ENCODE results near the gene LDLRAD4. TPM values are rescaled to one million over a fixed set of nuclear protein-coding genes. Genes with fewer than 3 reads are reported as not detected.

Gene LDLRAD4
- total RNA-seq, 1 experiment from 2014 or later = 1.7 TPM

GRCh38 chr18:13491138-13491537 lies 272.6 kb downstream of the LDLRAD4 start:
- BruUV-seq (replicated peaks) = no TSS peak
- POLR2A ChIA-PET (ENCODE audit: unreplicated experiment) = interaction anchor here (0.5 kb wide), 1 partner anchor 573 kb away, joined by 3 read pairs; no protein-coding TSS in a partner anchor
- intact Hi-C loops (cut with micrococcal nuclease; ENCODE audit: unreplicated experiment) = no loop called here

GRCh38 chr18:13492314-13492713 lies 273.8 kb downstream of the LDLRAD4 start:
- Histone ChIP-seq H3K9me3 (ENCODE audit: insufficient read depth, low read depth) (no peaks in the 10 kb centered on the region), H3K27me3 (ENCODE audit: insufficient read depth, low read depth) (peaks cover 91% of the 10 kb centered on the region), H2AFZ (no peak overlapping the region), H3F3A (ENCODE audit: insufficient read depth, low read depth) (no peaks in the 10 kb centered on the region), H3K4me1 (replicated peaks; ENCODE audit: insufficient read depth) (no peaks in the 10 kb centered on the region), H3K27ac (no peak overlapping the region), H3K4me2 (no peak overlapping the region), H3K36me3 (ENCODE audit: low read depth) (no peaks in the 10 kb centered on the region), H4K20me1 (ENCODE audit: insufficient read depth) (no peaks in the 10 kb centered on the region), H3K4me3 (no peak overlapping the region), H3K79me2 (ENCODE audit: low read depth) (no peaks in the 10 kb centered on the region), H3K9me2 (ENCODE audit: insufficient read depth) (no peaks in the 10 kb centered on the region)
- no peak for DNase-seq
- BruUV-seq (replicated peaks) = no TSS peak
- TF ChIP-seq CTCF (conservative IDR thresholded peaks at IDR 0.05) (no peak), EZH2 (IDR thresholded peaks at IDR 0.05; ENCODE audit: low read depth) (no peak)
- CTCF ChIA-PET = no interaction called here
- POLR2A ChIA-PET (ENCODE audit: unreplicated experiment) = no interaction called here
- intact Hi-C loops (cut with micrococcal nuclease; ENCODE audit: unreplicated experiment) = no loop called here

More at GRCh38 chr18:13491138-13491537, 272.6 kb downstream of the LDLRAD4 start:
- Histone ChIP-seq H3K36me3 (ENCODE audit: low read depth) (no peaks in the 10 kb centered on the region), H3K4me2 (no peak overlapping the region), H3F3A (ENCODE audit: insufficient read depth, low read depth) (no peaks in the 10 kb centered on the region), H3K4me1 (replicated peaks; ENCODE audit: insufficient read depth) (no peaks in the 10 kb centered on the region), H3K9me3 (ENCODE audit: insufficient read depth, low read depth) (no peaks in the 10 kb centered on the region), H3K9me2 (ENCODE audit: insufficient read depth) (no peaks in the 10 kb centered on the region), H3K4me3 (no peak overlapping the region), H4K20me1 (ENCODE audit: insufficient read depth) (no peaks in the 10 kb centered on the region), H3K27me3 (ENCODE audit: insufficient read depth, low read depth) (peaks cover 96% of the 10 kb centered on the region), H3K79me2 (ENCODE audit: low read depth) (no peaks in the 10 kb centered on the region), H2AFZ (no peak overlapping the region), H3K27ac (no peak overlapping the region)
- CTCF ChIA-PET = no interaction called here
- no peak for DNase-seq
- TF ChIP-seq CTCF (conservative IDR thresholded peaks at IDR 0.05) (no peak), EZH2 (IDR thresholded peaks at IDR 0.05; ENCODE audit: low read depth) (no peak)

GRCh38 chr18:13493079-13493478 lies 274.5 kb downstream of the LDLRAD4 start:
- Histone ChIP-seq H3K27ac (no peak overlapping the region), H3K9me3 (ENCODE audit: insufficient read depth, low read depth) (no peaks in the 10 kb centered on the region), H3K79me2 (ENCODE audit: low read depth) (no peaks in the 10 kb centered on the region), H3K27me3 (ENCODE audit: insufficient read depth, low read depth) (peaks cover 83% of the 10 kb centered on the region), H3K4me3 (no peak overlapping the region), H3F3A (ENCODE audit: insufficient read depth, low read depth) (no peaks in the 10 kb centered on the region), H3K9me2 (ENCODE audit: insufficient read depth) (no peaks in the 10 kb centered on the region), H3K4me1 (replicated peaks; ENCODE audit: insufficient read depth) (no peaks in the 10 kb centered on the region), H3K4me2 (no peak overlapping the region), H2AFZ (no peak overlapping the region), H4K20me1 (ENCODE audit: insufficient read depth) (no peaks in the 10 kb centered on the region), H3K36me3 (ENCODE audit: low read depth) (no peaks in the 10 kb centered on the region)
- intact Hi-C loops (cut with micrococcal nuclease; ENCODE audit: unreplicated experiment) = no loop called here
- BruUV-seq (replicated peaks) = no TSS peak
- ChIA-PET CTCF (no interaction called here), POLR2A (ENCODE audit: unreplicated experiment) (no interaction called here)
- TF ChIP-seq CTCF (conservative IDR thresholded peaks at IDR 0.05) (no peak), EZH2 (IDR thresholded peaks at IDR 0.05; ENCODE audit: low read depth) (no peak)
- DNase-seq = no peak

Data from PC-9 (cell line).